GM21529 (cell line): ENCODE measurements around the gene SUGP1.

Experiments
- ATAC-seq: cut with Tn5 transposase; IDR thresholded peaks from one replicate; pipeline ENCODE4 v1.9.1; 2021; ENCODE audit not compliant: unreplicated experiment

The SUGP1 gene

GRCh38 chr19:19342086-19343015 is 22.0 kb upstream of the SUGP1 start:
- no peak for ATAC-seq

GRCh38 chr19:19341026-19341425 is 20.7 kb upstream of the SUGP1 start:
- no peak for ATAC-seq

GRCh38 chr19:19338082-19338481 is 17.8 kb upstream of the SUGP1 start:
- no peak for ATAC-seq

- ATAC-seq, result no peak
Observed at GRCh38 chr19:19337120-19337519, 16.8 kb upstream of the SUGP1 start.

- no peak for ATAC-seq
Observed at GRCh38 chr19:19336597-19336996, 16.3 kb upstream of the SUGP1 start.

- no peak for ATAC-seq
Observed at GRCh38 chr19:19335408-19336158, 15.3 kb upstream of the SUGP1 start.

GRCh38 chr19:19334989-19335344 is 14.7 kb upstream of the SUGP1 start:
- ATAC-seq, result no peak

- ATAC-seq, result no peak
Observed at GRCh38 chr19:19334063-19334988, 14.0 kb upstream of the SUGP1 start.

GRCh38 chr19:19329126-19329525 is 8.8 kb upstream of the SUGP1 start:
- no peak for ATAC-seq

- no peak for ATAC-seq
Observed at GRCh38 chr19:19327672-19328071, 7.4 kb upstream of the SUGP1 start.

GRCh38 chr19:19324059-19324770 is 3.9 kb upstream of the SUGP1 start:
- ATAC-seq, result no peak

- ATAC-seq, result no peak
Observed at GRCh38 chr19:19321141-19321577, 850 bp upstream of the SUGP1 start.

- ATAC-seq, result no peak
Observed at GRCh38 chr19:19319732-19320360, 463 bp downstream of the SUGP1 start.

GRCh38 chr19:19316082-19316481 is 4.2 kb downstream of the SUGP1 start:
- ATAC-seq, result no peak

GRCh38 chr19:19315444-19315843 is 4.9 kb downstream of the SUGP1 start:
- no peak for ATAC-seq

- no peak for ATAC-seq
Observed at GRCh38 chr19:19308373-19308772, 11.9 kb downstream of the SUGP1 start.

GRCh38 chr19:19306191-19306590 is 14.1 kb downstream of the SUGP1 start:
- ATAC-seq, result no peak

- ATAC-seq, result no peak
Observed at GRCh38 chr19:19305696-19306095, 14.6 kb downstream of the SUGP1 start.

- no peak for ATAC-seq
Observed at GRCh38 chr19:19305066-19305465, 15.2 kb downstream of the SUGP1 start.
